Mucosa of descending colon (tissue), 3 donors: Measurements from ENCODE around the gene KLF16. TPM values are rescaled to one million over a fixed set of nuclear protein-coding genes. Genes with fewer than 3 reads are reported as not detected.

ENCODE experiments used
- ATAC-seq: fragments of 200-7000 bp; cut with Tn5 transposase; one replicate; pipeline ENCODE4 v1.9.1; 2020; ENCODE audit warnings: mild to moderate bottlenecking, moderate library complexity
- DNase-seq, 3 donors: peaks; one replicate each; pipeline ENCODE4 v3.0.0-alpha.2; 2020
- H3K36me3 ChIP-seq: fragments of 200-600 bp; one replicate; pipeline ENCODE4 v1.8.0; 2021; ENCODE audit warnings: low read depth, mild to moderate bottlenecking
- H3K4me1 ChIP-seq: fragments of 200-600 bp; one replicate; pipeline ENCODE4 v1.8.0; 2021; ENCODE audit warnings: low read depth, mild to moderate bottlenecking
- H3K4me3 ChIP-seq: fragments of 200-600 bp; one replicate; pipeline ENCODE4 v1.8.0; 2021; ENCODE audit warnings: mild to moderate bottlenecking
- H3K9me3 ChIP-seq: fragments of 200-600 bp; one replicate; pipeline ENCODE4 v1.8.0; 2021; ENCODE audit warnings: mild to moderate bottlenecking
- intact Hi-C, 2 donors: fragments of 100-400 bp; cut with DNase I in 1 of 2; cut with micrococcal nuclease in 1 of 2; formaldehyde crosslinking; loops; one replicate each; pipeline versions ENCODE4 v1.11.0 to v1.11.1; 2022; cut with DNase I, micrococcal nuclease
- total RNA-seq, 3 donors: library from RNA; stranded (reverse); fragmentation: NEBNext Ultra II Directional in 2 of 3; extraction: Animal tissue kit (Norgen Biotek cat#: 25700) in 2 of 3; gene quantifications; one replicate each; pipeline versions ENCODE4 v1.2.1 to v1.2.4, GENCODE V29; 2021 to 2023
- TF ChIP-seq, protein P1 (sequence below): fragments of 200-600 bp; IDR thresholded peaks from one replicate; pipeline ENCODE4 v1.8.0; 2022; ENCODE audit warnings: antibody characterized with exemption, mild to moderate bottlenecking
- donor health status: DM: no; HTN: no; CAD: no; lungs with moderate emphysema.
- donor health status: DM: no; HTN: no; CAD: no.
- donor health status: DM: no; HTN: yes; CAD: no.

KLF16 gene
- total RNA-seq, 3 donors from 2014 or later, result 22.6 to 26.5 (median 25.6) TPM

GRCh38 chr19:1825909-1826556 lies 37.3 kb downstream of the KLF16 start:
- intact Hi-C loops, result no loop called here
- Histone ChIP-seq H3K4me1 (no peaks in the 10 kb centered on the region), H3K4me3 (no peak overlapping the region), H3K9me3 (no peaks in the 10 kb centered on the region), H3K36me3 (no peaks in the 10 kb centered on the region)
- DNase-seq, result peak; percentile 72 to 82 (median 81)
- ATAC-seq, result peak; percentile 81
- TF ChIP-seq, protein P1, sequence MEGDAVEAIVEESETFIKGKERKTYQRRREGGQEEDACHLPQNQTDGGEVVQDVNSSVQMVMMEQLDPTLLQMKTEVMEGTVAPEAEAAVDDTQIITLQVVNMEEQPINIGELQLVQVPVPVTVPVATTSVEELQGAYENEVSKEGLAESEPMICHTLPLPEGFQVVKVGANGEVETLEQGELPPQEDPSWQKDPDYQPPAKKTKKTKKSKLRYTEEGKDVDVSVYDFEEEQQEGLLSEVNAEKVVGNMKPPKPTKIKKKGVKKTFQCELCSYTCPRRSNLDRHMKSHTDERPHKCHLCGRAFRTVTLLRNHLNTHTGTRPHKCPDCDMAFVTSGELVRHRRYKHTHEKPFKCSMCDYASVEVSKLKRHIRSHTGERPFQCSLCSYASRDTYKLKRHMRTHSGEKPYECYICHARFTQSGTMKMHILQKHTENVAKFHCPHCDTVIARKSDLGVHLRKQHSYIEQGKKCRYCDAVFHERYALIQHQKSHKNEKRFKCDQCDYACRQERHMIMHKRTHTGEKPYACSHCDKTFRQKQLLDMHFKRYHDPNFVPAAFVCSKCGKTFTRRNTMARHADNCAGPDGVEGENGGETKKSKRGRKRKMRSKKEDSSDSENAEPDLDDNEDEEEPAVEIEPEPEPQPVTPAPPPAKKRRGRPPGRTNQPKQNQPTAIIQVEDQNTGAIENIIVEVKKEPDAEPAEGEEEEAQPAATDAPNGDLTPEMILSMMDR, result peak; percentile 86

DNA sequence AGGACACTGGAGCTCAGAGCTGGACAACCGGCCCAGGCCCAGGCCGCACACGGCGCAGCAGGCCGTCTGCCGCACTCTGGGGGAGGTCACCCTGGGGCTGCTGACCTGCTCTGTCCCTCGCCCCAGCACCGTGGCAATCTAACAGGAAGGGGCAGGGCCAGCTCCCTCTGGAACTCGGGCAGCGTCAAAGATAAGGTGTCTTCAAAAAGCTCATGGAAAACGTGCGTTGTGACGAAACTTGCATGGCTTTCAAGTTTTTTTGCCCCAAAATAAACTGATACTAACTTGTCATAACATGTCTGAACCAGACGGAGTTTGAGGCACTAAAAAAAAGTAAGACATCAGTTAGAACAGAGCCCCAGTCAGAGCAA lies 39.1 kb downstream of the KLF16 start:
- intact Hi-C loops, result no loop called here
- Histone ChIP-seq H3K9me3 (no peaks in the 10 kb centered on the region), H3K4me3 (no peak overlapping the region), H3K4me1 (no peaks in the 10 kb centered on the region), H3K36me3 (peaks cover 8% of the 10 kb centered on the region)
- TF ChIP-seq, protein P1, result no peak
- no peak for ATAC-seq
- DNase-seq, result peak in 1 of 3 donors; percentile 36

DNA sequence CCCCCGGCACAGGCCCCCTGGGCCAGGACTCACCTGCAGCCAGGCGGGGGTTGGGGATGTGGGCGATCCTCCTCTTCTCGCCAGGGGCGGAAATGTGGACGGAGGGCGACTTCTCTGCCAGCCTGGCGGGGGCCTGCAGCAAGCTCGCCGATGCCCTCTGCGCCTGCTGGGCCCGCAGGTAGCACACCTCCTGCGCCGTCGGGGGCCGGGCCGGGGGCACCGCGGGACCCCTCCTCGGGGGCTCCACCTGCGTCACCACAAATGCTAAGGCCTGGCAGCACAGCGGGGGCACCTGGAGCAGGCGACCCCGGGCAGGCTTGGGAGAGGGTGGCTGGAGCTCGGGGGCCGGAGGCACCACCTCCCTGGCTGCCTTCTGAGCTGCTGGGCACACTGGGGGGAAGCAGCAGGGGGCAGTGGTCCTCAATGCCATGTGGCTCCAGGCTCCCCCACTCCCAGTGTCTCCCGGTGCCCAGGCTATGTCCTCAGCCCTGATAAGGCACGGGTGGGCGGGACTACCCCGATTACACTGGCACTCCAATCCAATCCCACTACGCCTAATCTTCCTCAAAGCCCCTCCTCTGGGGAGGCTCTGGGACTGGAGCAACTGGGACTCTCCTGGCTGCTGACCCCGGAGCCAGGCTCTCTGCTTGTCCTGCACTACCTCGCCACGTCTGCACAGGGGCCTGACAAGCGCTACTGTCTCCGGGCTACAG lies 39.7 kb downstream of the KLF16 start:
- peaks cover 10% of the 10 kb centered on the region for H3K36me3 ChIP-seq
- intact Hi-C loops, result no loop called here
- no peak overlapping the region for H3K4me3 ChIP-seq
- no peaks in the 10 kb centered on the region for H3K4me1 ChIP-seq
- TF ChIP-seq, protein P1, result no peak
- ATAC-seq (no peak), DNase-seq (peak in 1 of 3 donors; percentile 50)
- H3K9me3 ChIP-seq, result no peaks in the 10 kb centered on the region

DNA sequence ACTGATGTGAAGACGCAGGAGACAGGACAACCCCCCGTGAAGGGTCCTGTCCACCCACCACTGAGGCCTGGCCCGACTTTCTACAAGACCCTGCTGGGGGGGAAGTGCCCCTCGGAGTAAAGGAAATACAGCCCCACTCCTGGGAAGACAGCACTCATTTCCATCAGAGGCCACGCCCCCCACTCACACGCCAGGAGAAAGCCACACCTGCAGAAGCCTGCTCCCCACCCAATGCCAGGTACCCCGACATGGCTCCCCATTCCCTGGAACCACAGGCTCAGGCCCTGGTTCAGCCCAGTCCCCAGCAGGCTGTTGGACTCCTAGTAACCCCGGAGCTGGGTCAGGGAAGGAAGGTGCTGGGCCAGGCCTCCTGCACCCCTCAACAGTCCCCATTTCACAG lies 40.4 kb downstream of the KLF16 start:
- H3K4me3 ChIP-seq, result no peak overlapping the region
- intact Hi-C loops, result no loop called here
- DNase-seq, result peak in 1 of 3 donors; percentile 17
- no peak for ATAC-seq
- TF ChIP-seq, protein P1, result no peak
- no peaks in the 10 kb centered on the region for H3K9me3 ChIP-seq
- no peaks in the 10 kb centered on the region for H3K4me1 ChIP-seq
- peaks cover 16% of the 10 kb centered on the region for H3K36me3 ChIP-seq

DNA sequence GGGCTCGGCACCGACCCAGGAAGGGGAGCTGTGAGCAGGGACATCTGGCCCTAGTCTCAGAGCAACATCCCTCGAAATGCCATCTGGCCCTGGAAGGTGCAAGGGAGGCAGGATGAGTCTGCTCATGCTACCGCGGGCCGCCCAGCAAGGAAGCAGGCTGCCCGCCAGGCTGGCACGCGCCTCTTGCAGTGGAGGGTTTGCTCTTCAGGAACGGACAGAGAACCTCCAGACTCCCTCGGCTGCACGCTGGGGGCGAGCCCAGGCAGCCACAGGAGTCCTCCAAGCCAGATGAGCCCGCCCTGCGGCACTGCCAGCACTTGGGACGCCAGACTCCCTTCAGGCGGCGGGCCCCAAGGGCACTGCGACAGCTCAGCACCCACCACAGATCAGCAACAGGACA lies 41.2 kb downstream of the KLF16 start:
- H3K36me3 ChIP-seq, result peaks cover 16% of the 10 kb centered on the region
- ATAC-seq (no peak), DNase-seq (peak in 1 of 3 donors; percentile 18)
- H3K9me3 ChIP-seq, result no peaks in the 10 kb centered on the region
- H3K4me3 ChIP-seq, result no peak overlapping the region
- TF ChIP-seq, protein P1, result no peak
- intact Hi-C loops, result no loop called here
- H3K4me1 ChIP-seq, result no peaks in the 10 kb centered on the region
